Hindlimb muscle (tissue), 1 donor: Measurements from ENCODE around the gene ALX3. TPM values are rescaled to one million over a fixed set of nuclear protein-coding genes. Genes with fewer than 3 reads are reported as not detected.
"Not testable (repeated sequence)": the region's sequence is repeated elsewhere in the genome, so short reads cannot be mapped to it uniquely, and the experiment has no call there.

ENCODE experiments used
- DNase-seq: peaks from one replicate; pipeline ENCODE4 v3.0.0-alpha.2; 2013
- polyA plus RNA-seq: library from polyadenylated mRNA; unstranded; fragments of 120-200 nt; gene quantifications from one replicate; pipeline ENCODE4 v1.2.1, GENCODE V29; 2013; ENCODE audit not compliant: insufficient read length

Gene ALX3
- polyA plus RNA-seq, 1 donor = not detected

DNA sequence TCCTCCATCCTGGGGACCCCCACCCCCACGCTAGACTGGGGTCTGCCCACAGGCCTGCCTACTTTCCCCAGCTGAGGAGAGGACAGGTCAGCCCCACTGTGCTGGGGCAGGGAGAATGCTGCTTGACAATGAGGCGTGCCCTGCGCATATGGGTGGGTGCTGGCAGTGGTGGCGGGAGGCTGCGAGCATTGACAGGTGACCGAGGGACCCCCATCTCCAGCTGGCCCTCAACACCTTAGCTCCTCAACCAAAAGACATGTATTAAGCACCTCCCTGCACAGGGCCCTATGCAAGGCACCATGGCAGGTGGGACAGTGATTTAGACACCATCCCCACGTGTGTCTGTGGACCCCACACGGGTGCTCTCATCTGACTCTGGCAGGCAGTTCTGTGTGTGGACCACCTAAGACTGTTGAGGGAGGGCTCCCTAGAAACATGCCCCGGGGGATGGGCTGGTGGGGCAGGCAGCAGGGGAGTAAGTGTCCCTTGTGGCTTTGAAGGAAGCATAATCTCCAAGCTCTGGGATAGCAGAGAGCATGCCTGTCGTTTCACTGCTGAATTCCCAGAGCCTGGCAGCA lies 18.4 kb upstream of the ALX3 start:
- no peak for DNase-seq

DNA sequence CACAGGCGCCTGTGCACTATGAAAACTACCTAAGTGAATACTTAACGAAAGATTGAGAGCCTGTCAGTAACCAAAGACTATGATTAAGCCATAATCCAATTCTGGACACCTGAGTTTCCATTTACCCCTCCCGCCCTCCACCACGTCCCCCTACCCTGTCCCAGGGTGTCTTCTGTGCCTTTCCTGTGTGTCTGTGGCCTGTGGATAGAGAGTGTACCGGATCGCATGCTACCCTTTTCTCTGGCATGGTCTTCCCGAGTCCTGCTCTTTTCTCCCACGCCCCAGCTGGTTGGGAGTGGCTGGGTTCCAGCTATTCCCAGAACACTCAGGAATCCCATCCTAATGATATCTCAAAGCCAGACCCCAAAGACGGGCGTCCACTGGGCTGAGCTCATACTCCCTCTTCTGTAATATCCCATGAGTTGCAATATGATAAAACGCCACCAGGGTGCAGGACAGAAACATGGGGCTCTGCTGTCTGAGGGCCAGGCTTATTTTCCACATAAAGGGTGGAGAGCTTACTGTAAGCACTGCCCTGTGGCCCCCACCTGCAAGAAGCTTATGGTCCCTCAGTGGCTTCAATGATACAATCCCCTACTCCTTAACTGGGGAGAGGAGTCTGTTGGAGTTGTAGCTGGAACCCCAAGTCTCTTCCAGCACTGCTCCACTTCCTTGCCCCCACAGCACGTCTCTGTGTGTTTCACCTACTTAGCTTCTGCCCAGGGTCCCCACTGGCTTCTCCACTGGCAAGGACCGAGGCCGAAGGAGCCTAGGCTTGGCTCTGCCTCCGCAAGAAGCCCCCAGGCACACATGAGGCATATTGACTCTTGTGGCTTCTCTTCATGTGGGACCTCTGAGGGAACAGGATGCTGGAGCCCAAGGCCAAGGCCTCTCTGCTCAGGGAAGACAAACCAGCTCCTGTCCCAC lies 17.6 kb upstream of the ALX3 start:
- peak; percentile 36 for DNase-seq

DNA sequence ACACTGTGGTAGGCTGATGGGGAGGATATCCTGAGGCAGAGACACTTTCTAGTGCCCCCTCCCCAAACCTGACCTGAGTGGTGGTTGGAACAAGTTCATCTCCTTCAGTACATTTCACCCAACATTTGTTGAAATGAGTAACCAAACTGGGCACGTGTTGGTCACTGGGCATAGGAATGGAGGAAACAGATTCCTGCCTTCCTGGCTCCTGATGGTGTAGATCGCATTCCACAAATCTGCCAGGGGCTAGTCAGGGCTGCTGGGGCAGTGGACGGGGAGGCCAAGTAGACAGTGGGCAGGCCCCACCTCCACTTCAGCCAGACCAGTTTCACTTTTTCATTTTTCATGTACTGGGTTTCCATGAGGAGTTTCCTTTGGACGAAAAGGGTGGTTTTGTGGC lies 16.5 kb upstream of the ALX3 start:
- DNase-seq = no peak

DNA sequence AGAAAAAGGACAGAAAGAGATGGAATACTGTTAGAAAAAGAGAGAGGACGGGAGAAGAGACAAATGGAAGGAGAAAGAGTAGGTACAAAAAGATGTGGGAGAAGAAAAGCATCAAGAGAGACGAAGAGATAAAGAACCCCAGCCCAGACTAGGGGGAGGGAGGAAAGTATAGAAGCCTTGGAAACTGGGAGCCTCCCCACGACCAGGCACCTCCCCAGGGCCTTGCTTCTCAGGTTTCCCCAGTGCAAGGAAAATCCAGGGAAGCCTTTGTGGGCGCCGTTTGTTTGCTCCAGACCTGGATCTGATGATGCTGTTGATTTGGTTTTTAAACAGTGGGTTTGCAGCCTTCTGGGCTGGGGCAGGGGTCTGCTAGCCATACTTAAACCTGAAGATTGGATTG lies 15.2 kb upstream of the ALX3 start:
- no peak for DNase-seq

DNA sequence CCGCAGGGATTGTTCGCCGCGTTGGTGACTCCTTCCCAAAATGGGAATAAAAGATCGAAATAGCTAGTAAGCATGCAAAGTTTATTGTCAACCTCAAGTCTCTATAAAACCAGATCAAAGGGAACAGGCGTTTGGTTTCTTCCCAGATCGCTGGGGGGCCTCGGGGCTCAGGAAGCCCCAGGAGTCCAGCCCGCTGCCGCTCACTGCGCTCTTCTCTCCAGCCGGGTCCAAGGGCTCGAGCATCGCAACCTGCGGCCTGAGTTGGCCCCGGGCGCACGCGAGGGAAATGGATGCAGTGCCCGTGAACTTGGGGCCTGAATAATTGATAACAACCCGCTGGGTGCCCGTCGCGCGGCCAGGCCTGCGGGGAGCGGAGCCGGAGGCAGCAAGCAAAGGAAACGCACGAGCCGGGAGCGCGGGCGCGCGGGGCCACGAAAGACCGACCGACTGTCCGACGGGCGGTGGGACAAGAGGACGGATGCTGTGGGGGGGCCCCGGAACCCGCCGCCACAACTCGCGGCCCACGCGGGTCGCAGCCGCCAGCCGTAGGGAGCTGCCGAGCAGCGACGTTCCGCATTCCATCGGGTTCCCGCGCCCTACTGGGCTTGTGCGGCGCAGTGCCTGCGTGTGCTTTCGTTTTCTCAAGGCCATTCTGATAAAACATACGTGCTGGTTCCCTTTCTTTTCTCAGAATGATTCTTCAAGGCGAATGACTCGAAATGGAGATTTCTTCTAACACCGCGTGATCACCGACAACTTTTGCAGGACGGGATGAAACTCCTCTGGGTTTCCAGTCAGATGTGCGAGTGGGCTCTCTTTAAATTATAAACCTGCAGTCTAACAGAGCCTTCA lies 14.0 kb upstream of the ALX3 start:
- DNase-seq = peak; percentile 35

DNA sequence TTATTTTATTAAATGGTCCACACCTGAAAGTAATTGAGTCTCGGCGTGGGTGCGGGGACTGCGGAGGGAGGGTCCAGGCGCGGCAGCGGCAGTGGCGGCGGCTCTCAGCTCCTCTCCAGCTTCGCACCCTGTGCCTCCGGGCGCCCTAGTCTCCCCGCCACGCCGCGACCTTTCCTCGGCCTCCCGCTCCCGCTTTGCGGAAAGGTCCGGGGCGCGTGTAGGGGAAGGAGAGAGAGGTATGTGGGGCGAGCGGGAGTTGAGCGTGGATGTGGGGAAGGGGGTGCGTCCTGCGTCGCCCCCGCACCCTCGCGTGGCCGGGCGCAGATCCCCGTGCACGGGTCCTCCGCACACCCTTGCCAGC lies 13.4 kb upstream of the ALX3 start:
- no peak for DNase-seq

DNA sequence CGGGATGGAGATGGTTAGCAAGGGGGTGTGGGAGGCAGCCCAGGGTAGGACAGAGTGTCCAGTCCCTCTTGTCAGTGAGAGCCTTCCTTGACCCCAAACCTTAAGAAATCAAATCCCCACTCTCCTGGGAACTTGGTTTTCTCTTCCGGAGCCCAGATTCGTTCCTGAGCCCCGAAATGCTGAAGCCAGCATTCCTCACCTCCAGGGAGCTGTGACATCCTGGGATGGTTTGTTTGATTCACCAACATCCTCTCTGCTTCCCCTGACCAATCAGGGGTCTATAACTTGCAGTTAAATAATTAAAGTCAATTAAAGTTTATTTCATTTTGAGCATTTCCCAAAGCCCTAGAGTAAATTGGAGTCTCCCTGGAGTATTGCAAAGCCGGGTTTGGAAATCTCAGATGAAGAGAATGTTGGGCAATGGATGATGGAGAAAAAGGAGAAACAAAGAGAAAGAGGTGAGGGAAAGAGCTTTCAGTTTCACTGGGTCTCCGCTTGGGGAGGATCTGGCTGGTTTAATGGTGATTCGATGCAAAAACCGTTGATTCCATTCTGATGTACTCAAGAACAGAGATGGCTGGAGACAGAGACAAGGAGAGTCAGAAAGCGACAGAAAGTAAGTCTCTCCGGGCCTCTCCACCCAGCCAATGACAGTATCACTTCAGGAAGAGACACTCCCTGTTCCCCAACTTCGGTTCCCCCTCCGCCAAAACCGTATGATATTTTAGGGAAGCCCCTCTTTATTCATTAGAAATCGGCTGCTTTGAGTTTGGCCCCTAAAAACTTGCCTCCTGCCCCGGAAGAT lies 12.8 kb upstream of the ALX3 start:
- DNase-seq = no peak

DNA sequence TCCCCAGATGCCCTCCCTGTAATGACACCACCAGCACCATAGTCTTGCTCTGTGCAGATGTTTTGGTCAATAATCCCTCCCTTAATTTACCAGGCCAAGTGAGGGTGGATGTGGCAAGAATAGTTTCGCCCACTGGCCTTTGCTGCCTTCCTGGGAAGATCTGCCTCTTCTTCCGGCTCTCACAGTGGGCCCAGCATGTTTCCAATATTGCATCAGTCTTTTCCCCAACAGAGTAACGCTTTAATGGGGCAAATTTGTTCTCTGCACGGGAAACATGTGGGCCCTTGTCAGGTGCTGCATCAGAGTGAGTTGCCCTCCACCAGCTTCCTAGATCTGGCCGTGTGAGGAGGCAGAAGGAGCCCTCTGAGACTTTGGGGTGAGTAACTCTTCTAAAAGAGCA lies 12.0 kb upstream of the ALX3 start:
- no peak for DNase-seq

DNA sequence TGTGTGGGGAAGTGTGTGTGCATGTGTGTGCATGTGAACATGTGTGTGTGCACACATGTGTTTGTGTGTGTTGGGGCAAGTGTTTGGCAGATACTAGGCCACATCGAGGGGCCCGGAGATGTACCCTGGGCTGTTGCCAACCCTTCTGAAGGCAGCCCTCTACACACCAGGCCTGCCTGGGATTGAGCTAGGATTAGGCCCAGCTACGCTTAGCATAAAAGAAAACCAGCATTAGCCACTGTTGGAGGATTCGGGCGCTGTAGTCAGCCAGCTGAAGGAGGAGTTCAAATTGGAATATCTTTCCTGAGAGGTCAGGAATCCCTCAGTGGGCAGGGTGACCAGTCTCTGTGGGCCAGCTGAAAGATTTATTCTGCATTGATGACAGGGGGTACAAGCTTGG lies 10.6 kb upstream of the ALX3 start:
- DNase-seq = no peak

DNA sequence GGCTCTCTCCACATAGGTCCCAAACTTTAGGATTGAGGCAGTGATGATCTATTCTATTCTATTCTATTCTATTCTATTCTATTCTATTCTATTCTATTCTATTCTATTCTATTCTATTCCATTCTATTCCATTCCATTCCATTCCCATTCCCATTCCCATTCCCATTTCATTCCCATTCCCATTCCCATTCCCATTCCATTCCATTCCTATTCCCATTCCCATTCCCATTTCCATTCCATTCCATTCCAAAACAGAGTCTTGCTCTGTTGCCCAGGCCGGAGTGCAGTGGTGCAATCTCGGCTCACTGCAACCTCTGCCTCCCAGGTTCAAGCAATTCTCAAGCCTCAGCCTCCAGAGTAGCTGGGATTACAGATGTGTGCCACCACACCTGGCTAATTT lies 9.5 kb upstream of the ALX3 start:
- DNase-seq = not testable (repeated sequence)

DNA sequence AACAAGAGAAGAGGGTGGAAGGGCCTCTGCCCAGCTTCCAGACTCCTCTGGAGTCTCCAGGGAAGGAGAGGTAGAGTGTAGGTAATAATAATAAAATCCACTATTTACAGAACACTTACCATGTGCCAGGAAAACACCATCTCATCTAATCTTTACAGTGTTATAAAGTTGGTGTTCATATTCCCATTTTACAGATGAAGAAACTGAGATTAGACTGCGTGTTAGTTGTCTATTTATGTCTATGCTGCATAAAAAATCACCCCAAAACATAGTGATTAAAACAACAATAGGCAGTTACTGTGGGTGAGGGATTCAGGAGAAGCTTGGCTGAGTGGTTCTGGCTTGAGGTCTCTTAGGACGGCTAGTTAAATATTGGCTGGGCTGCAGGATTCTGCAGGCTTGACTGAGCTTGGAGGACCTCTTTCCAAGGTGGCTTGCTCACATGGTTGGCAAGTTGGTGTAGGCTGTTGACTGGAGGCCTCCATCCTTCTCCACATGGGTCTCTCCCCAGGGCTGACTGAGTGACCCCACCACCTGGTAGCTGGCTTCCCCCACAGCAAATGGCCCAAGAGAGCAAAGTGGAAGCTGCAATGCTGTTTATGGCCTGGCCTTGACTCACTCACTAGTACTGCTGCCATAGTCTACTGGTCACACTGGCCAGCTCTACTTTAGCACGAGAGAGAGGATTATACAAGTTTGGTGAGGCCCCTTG lies 6.5 kb upstream of the ALX3 start:
- no peak for DNase-seq

DNA sequence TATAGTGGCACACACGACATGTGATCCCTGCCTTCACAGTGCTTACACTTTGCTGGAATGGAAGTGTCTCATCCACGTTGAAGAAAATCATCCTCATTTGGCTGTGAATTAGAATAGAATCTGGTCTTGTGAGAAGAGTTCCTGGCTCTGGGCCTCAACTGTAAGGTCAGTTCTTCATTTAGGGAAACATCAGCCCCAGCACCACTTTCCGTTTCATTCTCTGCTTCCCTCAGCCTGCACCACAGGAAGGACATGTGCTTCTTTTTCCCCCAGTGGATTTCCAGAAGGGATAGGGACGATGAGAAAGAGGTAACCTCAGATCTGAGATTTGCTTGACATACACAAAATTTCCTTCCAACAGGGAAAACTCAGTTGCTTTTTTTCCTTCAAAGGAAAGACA lies 3.7 kb upstream of the ALX3 start:
- no peak for DNase-seq

DNA sequence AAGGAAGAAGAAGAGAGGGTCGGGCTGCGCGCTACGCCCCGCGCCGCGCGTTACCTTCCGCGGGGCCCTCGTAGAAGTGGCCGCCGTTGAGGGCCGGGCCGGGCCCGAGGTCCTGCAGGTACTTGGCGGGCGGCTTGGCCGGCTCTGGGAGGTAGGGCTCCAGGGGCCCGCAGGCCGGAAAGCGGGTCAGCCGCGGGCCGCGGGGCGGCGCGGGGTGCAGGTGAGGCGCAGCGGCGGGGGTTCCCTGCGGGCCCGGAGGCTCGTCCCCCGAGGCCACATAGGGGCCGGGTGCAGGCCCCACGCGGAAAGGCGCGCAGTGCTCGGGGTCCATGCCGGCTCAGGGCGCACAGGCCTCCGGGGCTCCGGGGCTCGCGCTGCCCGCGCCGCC lies 196 bp downstream of the ALX3 start:
- no peak for DNase-seq

DNA sequence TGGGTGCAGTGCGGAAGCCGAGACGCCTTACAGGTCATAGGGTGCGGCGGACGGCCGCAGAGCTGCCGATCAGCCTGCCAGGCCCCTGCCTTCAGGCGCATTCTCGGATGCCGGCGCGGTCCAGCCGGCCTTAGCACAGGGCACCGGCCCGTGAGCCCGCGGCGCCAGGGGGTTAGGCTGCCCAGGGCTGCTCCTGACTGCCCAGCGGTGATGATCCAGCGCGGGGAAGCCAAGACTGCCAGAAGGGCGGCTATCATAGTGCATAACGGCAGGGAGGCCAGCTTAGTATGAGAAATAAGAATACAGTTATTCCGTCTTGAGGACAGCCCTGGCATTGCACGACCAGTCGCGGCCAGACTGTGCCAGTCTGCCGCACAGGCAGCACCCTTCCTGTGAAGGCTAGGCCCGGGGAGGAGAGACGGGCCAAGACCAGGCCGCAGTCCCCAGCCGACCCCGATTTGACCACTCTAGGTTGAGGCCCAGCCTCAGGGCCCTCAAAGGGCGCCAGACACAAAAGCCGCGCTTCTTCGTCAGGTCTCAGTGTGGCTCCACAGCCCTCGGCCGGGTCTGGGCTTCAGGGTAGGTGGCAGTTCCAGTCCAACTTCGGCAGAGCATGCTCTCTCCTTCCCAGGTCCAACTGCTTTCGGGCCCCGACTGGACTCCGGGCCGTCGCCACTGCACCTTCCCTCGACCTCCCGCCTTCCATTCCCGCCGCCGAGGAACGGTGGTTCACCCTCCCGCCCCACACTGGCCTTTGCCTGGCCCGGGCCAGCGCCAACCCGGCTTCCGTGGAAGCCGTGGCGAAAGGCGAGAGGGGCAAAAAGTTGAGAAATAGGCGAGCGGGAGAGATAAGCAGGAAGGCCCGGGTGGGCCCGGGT lies 829 bp downstream of the ALX3 start:
- no peak for DNase-seq

DNA sequence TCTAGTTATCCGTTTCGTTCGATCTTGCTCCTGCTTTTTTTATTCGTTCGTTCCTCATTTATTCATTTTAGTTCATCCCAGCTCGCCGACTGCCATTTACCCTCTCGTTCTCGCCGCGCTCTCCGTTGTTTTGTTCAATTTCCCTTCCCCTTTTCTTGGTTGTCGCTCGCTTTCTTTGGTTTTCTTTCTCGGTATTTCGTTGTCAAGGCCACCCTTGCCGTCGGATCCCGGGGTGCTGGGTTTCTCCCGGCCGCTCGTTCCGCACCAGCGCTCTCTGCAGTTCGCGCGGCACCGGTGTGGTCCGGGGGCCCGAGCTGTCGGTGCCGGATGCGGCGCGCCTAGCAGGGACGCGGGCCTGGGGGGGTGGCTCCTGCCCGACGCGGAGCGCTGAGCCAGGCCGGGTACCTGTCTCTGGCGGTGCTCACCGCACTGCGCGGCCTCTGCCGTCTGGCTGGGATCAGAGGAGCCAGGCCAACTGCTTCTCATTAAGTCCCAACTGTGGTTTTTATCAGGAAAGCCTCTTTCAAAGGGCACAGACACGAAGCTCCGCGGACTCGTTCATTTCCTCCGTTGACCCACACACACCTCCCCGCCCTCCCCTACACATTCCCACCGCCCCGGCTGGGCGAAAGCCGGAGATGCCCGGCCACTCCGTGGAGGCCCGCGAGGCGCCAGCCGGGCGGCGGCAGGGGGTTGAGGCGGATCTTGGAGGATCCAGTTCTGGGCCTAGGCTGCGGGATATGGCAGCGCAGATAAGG lies 1.6 kb downstream of the ALX3 start:
- DNase-seq = peak; percentile 35

DNA sequence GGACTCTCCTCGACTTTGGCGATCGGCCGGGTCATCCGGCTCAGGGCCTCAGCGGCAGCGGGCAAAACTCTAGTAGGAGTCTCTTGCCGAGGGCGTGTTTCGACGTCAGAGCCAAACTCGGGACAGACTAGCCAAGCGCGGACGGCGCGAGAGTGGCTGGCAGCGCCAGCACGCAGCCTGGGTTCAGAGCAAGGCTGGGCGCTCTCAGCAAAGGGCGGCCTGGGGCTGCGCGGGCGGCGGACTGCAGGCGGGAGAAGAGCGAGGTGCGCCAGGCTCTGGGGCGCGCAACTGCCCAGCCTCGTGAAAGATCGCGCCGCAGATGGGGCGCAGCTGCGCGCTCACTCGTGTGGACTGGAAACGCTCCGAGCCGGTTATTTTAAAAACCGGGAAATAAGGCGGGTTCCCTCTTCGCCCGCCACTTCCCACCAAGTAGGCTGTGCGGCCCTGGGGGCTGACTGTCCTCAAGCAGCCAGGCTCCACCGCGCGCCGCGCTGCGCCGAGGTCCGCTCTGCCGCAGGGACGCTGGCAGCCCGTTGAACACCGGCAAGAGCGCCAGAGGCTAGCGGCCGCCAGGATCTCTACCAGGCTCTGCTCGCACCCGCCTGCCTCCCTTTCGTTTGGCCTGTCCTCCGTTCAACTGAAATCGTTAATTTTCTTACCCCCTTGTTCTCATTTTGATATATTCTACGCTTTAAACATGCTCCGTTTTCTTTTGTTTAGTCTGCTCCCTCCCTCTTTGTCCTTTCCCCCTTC lies 2.4 kb downstream of the ALX3 start:
- DNase-seq = peak; percentile 32

DNA sequence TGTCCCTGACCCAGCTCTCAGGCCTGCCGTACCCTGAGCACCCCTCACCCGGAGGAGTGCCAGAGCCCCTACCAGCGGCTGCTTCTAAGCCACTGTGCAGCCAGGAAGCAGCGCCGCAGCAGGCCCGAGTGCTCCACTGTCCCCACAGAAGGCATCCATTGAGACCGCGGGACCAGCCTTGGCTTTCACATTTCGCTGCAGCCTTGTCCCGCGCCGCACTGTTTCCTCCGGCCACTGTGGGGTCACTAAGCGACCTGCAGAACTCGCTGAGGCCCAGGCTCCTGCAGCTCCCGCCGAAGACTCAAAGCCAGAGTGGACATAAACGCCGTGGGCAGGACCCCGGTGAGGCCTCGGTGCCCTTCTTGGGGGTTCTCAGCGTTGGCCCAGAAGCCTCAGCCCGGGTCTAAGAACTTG lies 3.0 kb downstream of the ALX3 start:
- no peak for DNase-seq

DNA sequence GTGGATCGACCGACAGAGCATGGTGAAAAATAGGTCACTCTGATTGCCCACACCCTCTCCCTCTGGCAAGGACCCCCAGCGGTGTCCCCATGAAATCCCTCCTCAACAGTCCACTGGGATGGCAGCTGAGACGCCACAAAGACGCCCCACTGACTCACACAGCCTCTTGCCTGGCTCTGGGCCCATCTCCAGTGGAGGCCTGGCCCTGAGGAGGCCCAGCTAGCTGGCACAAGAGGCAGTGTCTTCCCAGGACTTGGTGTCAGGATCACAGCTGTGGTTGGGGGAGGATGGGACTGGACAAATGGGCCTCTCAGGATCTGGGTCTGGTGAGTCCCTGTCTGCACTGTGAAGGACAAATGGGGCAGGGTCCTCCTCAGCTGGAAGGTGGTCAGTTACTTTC lies 4.6 kb downstream of the ALX3 start:
- DNase-seq = no peak
